Body of pancreas (tissue), 4 donors: ENCODE data around the gene QPCTL. TPM values are rescaled to one million over a fixed set of nuclear protein-coding genes. Genes with fewer than 3 reads are reported as not detected.
"Not testable (repeated sequence)": the region's sequence is repeated elsewhere in the genome, so short reads cannot be mapped to it uniquely, and the experiment has no call there.

ENCODE experiments used
- ATAC-seq: fragments of 150-250 bp; one replicate; pipeline ENCODE4 v1.9.1; 2016
- DNase-seq, 4 donors: peaks; one replicate each; pipeline ENCODE4 v3.0.0-alpha.2; 2019
- H3K27ac ChIP-seq, 4 donors: fragments of 200-600 bp; sonication (generic); 1 replicate in 3 of 4; 2 replicates in 1 of 4; pipeline versions ENCODE4 v1.5.1 to v1.6.1; 2016 to 2019; ENCODE audit warnings: mild to moderate bottlenecking in 1 of 4, mixed read lengths in 1 of 4, moderate library complexity in 1 of 4
- H3K27me3 ChIP-seq, 2 donors: fragments of 200-600 bp; sonication (generic); one replicate each; pipeline ENCODE4 v1.6.0; 2016; ENCODE audit warnings: mild to moderate bottlenecking in 1 of 2
- H3K36me3 ChIP-seq, 2 donors: fragments of 200-600 bp; sonication (generic); replicated peaks in 1 of 2; 2 replicates each; pipeline ENCODE4 v1.5.1; 2016; ENCODE audit warnings: low read depth in 2 of 2; ENCODE audit not compliant: insufficient read depth in 1 of 2
- H3K4me1 ChIP-seq: fragments of 200-600 bp; sonication (generic); one replicate; pipeline ENCODE4 v1.6.0; 2016
- H3K4me3 ChIP-seq, 2 donors: fragments of 200-600 bp; sonication (generic); 1 replicate in 1 of 2; 2 replicates in 1 of 2; pipeline ENCODE4 v1.5.1; 2016 to 2019
- H3K9me3 ChIP-seq, 3 donors: fragments of 200-600 bp; sonication (generic); 1 replicate in 2 of 3; 2 replicates in 1 of 3; pipeline ENCODE4 v1.5.1; 2016
- CTCF ChIP-seq, 7 experiments: fragments of 450-650 bp in 4 of 7; fragments of 200-600 bp in 3 of 7; sonication (generic) in 3 of 7; IDR thresholded peaks; one replicate each; pipeline ENCODE4 v1.5.1; 2016 to 2019; ENCODE audit warnings: antibody characterized with exemption in 7 of 7
- POLR2A ChIP-seq, 3 donors: fragments of 450-650 bp; IDR thresholded peaks; one replicate each; pipeline ENCODE4 v1.6.1; 2016; ENCODE audit warnings: antibody characterized with exemption in 3 of 3, mild to moderate bottlenecking in 2 of 3
- WGBS, 2 donors: methylation state at CpG; one replicate each; pipeline ENCODE4 v1.1.5; 2017; 5-methylcytosine and 5-hydroxymethylcytosine counted together
- intact Hi-C: fragments of 100-400 bp; cut with DNase I; formaldehyde crosslinking; loops from one replicate; pipeline ENCODE4 v1.15.1; 2023
- total RNA-seq, 2 donors: library from RNA; depleted of rRNA; stranded (reverse); fragments of >200 nt; gene quantifications; one replicate each; pipeline ENCODE4 v1.1.0, GENCODE V29; 2016

Gene QPCTL
- total RNA-seq, 2 donors from 2014 or later: 2.1 to 4.0 TPM

GRCh38 chr19:45745606-45746005, 53.1 kb downstream of the QPCTL start:
- Histone ChIP-seq H3K9me3 (no peaks in the 10 kb centered on the region), H3K4me3 (no peak overlapping the region), H3K27me3 (no peaks in the 10 kb centered on the region), H3K27ac (no peak overlapping the region), H3K36me3 (no peaks in the 10 kb centered on the region), H3K4me1 (no peaks in the 10 kb centered on the region)
- 83 to 94% methylated on average over 6 of the region's 6 CpGs for WGBS, 2 donors
- ATAC-seq (no peak), DNase-seq (no peak)
- TF ChIP-seq POLR2A (IDR thresholded peaks at IDR 0.05) (no peak), CTCF (IDR thresholded peaks at IDR 0.05) (no peak)
- intact Hi-C loops: no loop called here

GRCh38 chr19:45746866-45747265, 54.4 kb downstream of the QPCTL start:
- Histone ChIP-seq H3K4me3 (no peak overlapping the region), H3K27ac (no peak overlapping the region), H3K9me3 (no peaks in the 10 kb centered on the region), H3K4me1 (no peaks in the 10 kb centered on the region), H3K36me3 (no peaks in the 10 kb centered on the region), H3K27me3 (no peaks in the 10 kb centered on the region)
- ATAC-seq (no peak), DNase-seq (no peak)
- 67 to 73% methylated on average over 5 of the region's 5 CpGs for WGBS, 2 donors
- TF ChIP-seq POLR2A (IDR thresholded peaks at IDR 0.05): no peak
- no peak for TF ChIP-seq CTCF (IDR thresholded peaks at IDR 0.05)
- intact Hi-C loops: no loop called here

- Histone ChIP-seq H3K27me3 (no peaks in the 10 kb centered on the region), H3K4me1 (no peaks in the 10 kb centered on the region), H3K9me3 (no peaks in the 10 kb centered on the region), H3K27ac (no peak overlapping the region), H3K36me3 (no peaks in the 10 kb centered on the region), H3K4me3 (no peak overlapping the region)
- intact Hi-C loops: no loop called here
- DNase-seq: no peak
- no peak for ATAC-seq
- 73 to 74% methylated on average over 5 of the region's 5 CpGs for WGBS, 2 donors
- no peak for TF ChIP-seq CTCF (IDR thresholded peaks at IDR 0.05)
- TF ChIP-seq POLR2A (IDR thresholded peaks at IDR 0.05): no peak
These were observed 55.0 kb downstream of the QPCTL start for GRCh38 chr19:45747513-45747912.

- DNase-seq, ATAC-seq, intact Hi-C loops, H3K9me3 ChIP-seq, H3K4me3 ChIP-seq, H3K36me3 ChIP-seq, H3K4me1 ChIP-seq, H3K27me3 ChIP-seq, H3K27ac ChIP-seq: not testable (repeated sequence)
- 86 to 88% methylated on average over 10 of the region's 10 CpGs for whole genome bisulfite sequencing, 2 donors
These were observed 59.0 kb downstream of the QPCTL start for GRCh38 chr19:45751483-45751882.

GRCh38 chr19:45752639-45753038, 60.2 kb downstream of the QPCTL start:
- H3K27ac ChIP-seq: no peak overlapping the region
- TF ChIP-seq CTCF (IDR thresholded peaks at IDR 0.05): no peak
- TF ChIP-seq POLR2A (IDR thresholded peaks at IDR 0.05): no peak
- intact Hi-C loops: no loop called here
- 92 to 93% methylated on average over 12 of the region's 12 CpGs for WGBS, 2 donors
- H3K36me3 ChIP-seq: no peaks in the 10 kb centered on the region
- no peaks in the 10 kb centered on the region for H3K27me3 ChIP-seq
- DNase-seq: no peak
- no peak for ATAC-seq
- no peak overlapping the region for H3K4me3 ChIP-seq
- no peaks in the 10 kb centered on the region for H3K9me3 ChIP-seq
- H3K4me1 ChIP-seq: no peaks in the 10 kb centered on the region
